ENCODE results near the gene ZNF100.
A peak's percentile ranks its signal among the peaks of the same experiment; 100 is the strongest.
"Not testable (repeated sequence)": the region's sequence is repeated elsewhere in the genome, so short reads cannot be mapped to it uniquely, and the experiment has no call there.

The ZNF100 gene

GRCh38 chr19:21767065-21767800, at the start of gene ZNF100:
TSS of gene ZNF100 (minus strand) at chr19:21767579. CDS start at chr19:21767429, 150 bp downstream.
- peak; percentile 86 for DNase-seq

- DNase-seq = no peak
Measured at GRCh38 chr19:21812448-21812847, 45.1 kb upstream of the ZNF100 start.

- not testable (repeated sequence) for DNase-seq
Measured at GRCh38 chr19:21808400-21809000, 41.1 kb upstream of the ZNF100 start.

GRCh38 chr19:21789466-21790085, 22.2 kb upstream of the ZNF100 start:
- no peak for DNase-seq

- DNase-seq = no peak
Measured at GRCh38 chr19:21786936-21787335, 19.6 kb upstream of the ZNF100 start.

GRCh38 chr19:21775792-21776191, 8.4 kb upstream of the ZNF100 start:
- not testable (repeated sequence) for DNase-seq

- peak; percentile 11 for DNase-seq
Measured at GRCh38 chr19:21766705-21767064, 694 bp downstream of the ZNF100 start.

- peak; percentile 21 for DNase-seq
Measured at GRCh38 chr19:21765151-21765550, 2.2 kb downstream of the ZNF100 start.

- DNase-seq = not testable (repeated sequence)
Measured at GRCh38 chr19:21761547-21761946, 5.8 kb downstream of the ZNF100 start.

GRCh38 chr19:21758296-21758695, 9.1 kb downstream of the ZNF100 start:
- no peak for DNase-seq

GRCh38 chr19:21755555-21755954, 11.8 kb downstream of the ZNF100 start:
- DNase-seq = not testable (repeated sequence)

GRCh38 chr19:21751384-21751783, 16.0 kb downstream of the ZNF100 start:
- DNase-seq = no peak

- DNase-seq = no peak
Measured at GRCh38 chr19:21750586-21751128, 16.7 kb downstream of the ZNF100 start.

GRCh38 chr19:21749090-21749489, 18.3 kb downstream of the ZNF100 start:
- no peak for DNase-seq

- DNase-seq = no peak
Measured at GRCh38 chr19:21748088-21748487, 19.3 kb downstream of the ZNF100 start.

- DNase-seq = no peak
Measured at GRCh38 chr19:21740559-21740958, 26.8 kb downstream of the ZNF100 start.

- not testable (repeated sequence) for DNase-seq
Measured at GRCh38 chr19:21726942-21727747, 40.2 kb downstream of the ZNF100 start.

GRCh38 chr19:21713761-21714160, 53.6 kb downstream of the ZNF100 start:
- no peak for DNase-seq

GRCh38 chr19:21709464-21709863, 57.9 kb downstream of the ZNF100 start:
- no peak for DNase-seq

- not testable (repeated sequence) for DNase-seq
Measured at GRCh38 chr19:21707878-21708277, 59.5 kb downstream of the ZNF100 start.

- DNase-seq = no peak
Measured at GRCh38 chr19:21707065-21707464, 60.3 kb downstream of the ZNF100 start.

GRCh38 chr19:21705393-21705792, 62.0 kb downstream of the ZNF100 start:
- no peak for DNase-seq

- DNase-seq = no peak
Measured at GRCh38 chr19:21704320-21704719, 63.1 kb downstream of the ZNF100 start.
